Panc1 (cell line): ENCODE results near the gene PSMA8. TPM values are rescaled to one million over a fixed set of nuclear protein-coding genes. Genes with fewer than 3 reads are reported as not detected.

Experiments
- ATAC-seq: fragments of 200-7000 bp; cut with Tn5 transposase; 2 replicates; pipeline ENCODE4 v1.9.1; 2020; ENCODE audit warnings: mild to moderate bottlenecking, moderate library complexity
- BruUV-seq: library from RNA; stranded (reverse); fragments of 400-500 nt; replicated peaks from 2 replicates; lab custom pipeline; 2021; lab: Mats Ljungman, UMichigan
- CTCF ChIA-PET: fragments of 300-600 bp; sonication (Branson Sonifier 250); formaldehyde crosslinking; loops from one replicate; lab custom pipeline; 2022; ENCODE audit warnings: antibody characterized with exemption; lab: Charles Lee
- POLR2A ChIA-PET: fragments of 300-600 bp; sonication (Branson Sonifier 250); formaldehyde crosslinking; loops from one replicate; lab custom pipeline; 2022; ENCODE audit warnings: antibody characterized with exemption; lab: Charles Lee
- DNase-seq: peaks from one replicate; pipeline ENCODE4 v3.0.0-alpha.2; 2010; ENCODE audit warnings: low read depth, low spot score
- H3K27ac ChIP-seq: 2 replicates; pipeline ENCODE4 v1.5.1; 2011; ENCODE audit warnings: mild to moderate bottlenecking, low read length, inconsistent platforms
- H3K27me3 ChIP-seq: fragments of 200-500 bp; sonication (Bioruptor generic); 2 replicates; pipeline ENCODE4 v1.6.0; 2014; ENCODE audit warnings: low read length, inconsistent platforms; ENCODE audit not compliant: control insufficient read depth, insufficient read depth
- H3K36me3 ChIP-seq: fragments of 200-500 bp; sonication (Bioruptor generic); 2 replicates; pipeline ENCODE4 v1.5.1; 2014; ENCODE audit warnings: inconsistent platforms, mild to moderate bottlenecking, low read length, moderate library complexity; ENCODE audit not compliant: control insufficient read depth, insufficient read depth
- H3K4me1 ChIP-seq: 2 replicates; pipeline ENCODE4 v1.5.1; 2011; ENCODE audit warnings: inconsistent platforms, mild to moderate bottlenecking, low read length, moderate library complexity; ENCODE audit not compliant: control insufficient read depth, insufficient read depth
- H3K4me3 ChIP-seq, 2 experiments: 2 replicates each; pipeline ENCODE4 v1.5.1; 2011 to 2012; ENCODE audit warnings: low read depth in 2 of 2, low read length in 2 of 2, mild to moderate bottlenecking in 2 of 2, inconsistent platforms in 1 of 2, moderate library complexity in 1 of 2
- H3K9me3 ChIP-seq: fragments of 200-500 bp; sonication (Bioruptor generic); 2 replicates; pipeline ENCODE4 v1.5.1; 2014; ENCODE audit warnings: low read depth, mild to moderate bottlenecking, inconsistent platforms, low read length, moderate library complexity; ENCODE audit not compliant: control insufficient read depth, insufficient read depth
- CTCF ChIP-seq: fragments of 450-650 bp; IDR thresholded peaks from 2 replicates; pipeline ENCODE4 v1.5.1; 2017; ENCODE audit warnings: mild to moderate bottlenecking
- POLR2AphosphoS5 ChIP-seq: IDR thresholded peaks from 2 replicates; pipeline ENCODE4 v1.6.1; 2012; ENCODE audit warnings: mild to moderate bottlenecking, low read depth, low read length, moderate library complexity
- SIN3A ChIP-seq: IDR thresholded peaks from 2 replicates; pipeline ENCODE4 v1.6.1; 2012; ENCODE audit warnings: low read depth, mild to moderate bottlenecking, low read length, moderate library complexity, borderline replicate concordance; ENCODE audit not compliant: insufficient read depth
- TCF7L2 ChIP-seq: IDR thresholded peaks from 2 replicates; pipeline ENCODE4 v1.6.1; 2011; ENCODE audit warnings: mild to moderate bottlenecking, low read depth, low read length, inconsistent platforms
- in situ Hi-C: cut with HindIII; loops from 2 replicates; pipeline ENCODE4 v1.10.0; 2016; ENCODE audit warnings: low sequenced_read_pairs, low pct_unique_long_range_greater_than_20kb
- intact Hi-C: fragments of 100-400 bp; cut with micrococcal nuclease; formaldehyde crosslinking; loops from one replicate; pipeline ENCODE4 v1.10.0; 2022; ENCODE audit not compliant: unreplicated experiment
- total RNA-seq: library from RNA; stranded (reverse); gene quantifications from one replicate; pipeline ENCODE4 v1.2.1, GENCODE V29; 2021; ENCODE audit not compliant: unreplicated experiment
- TF ChIP-seq, protein P1 (sequence below), 2 experiments: IDR thresholded peaks; 2 replicates each; pipeline ENCODE4 v1.6.1; 2011 to 2012; ENCODE audit warnings: low read depth in 2 of 2, control low read depth in 1 of 2, low read length in 1 of 2, mild to moderate bottlenecking in 1 of 2, moderate library complexity in 1 of 2; ENCODE audit not compliant: insufficient read depth in 1 of 2

The PSMA8 gene
- total RNA-seq, 1 experiment from 2014 or later: not detected

- BruUV-seq: no TSS peak
- CTCF ChIA-PET: no interaction called here
- peaks cover 2% of the 10 kb centered on the region; the same call in 1 of the 2 replicates for H3K27me3 ChIP-seq
- no peak overlapping the region for H3K27ac ChIP-seq
- ATAC-seq (no peak), DNase-seq (no peak)
- intact Hi-C loops (no loop called here), in situ Hi-C loops (no loop called here)
- TF ChIP-seq SIN3A (no peak), CTCF (no peak), TCF7L2 (no peak), POLR2AphosphoS5 (no peak)
- TF ChIP-seq, protein P1, sequence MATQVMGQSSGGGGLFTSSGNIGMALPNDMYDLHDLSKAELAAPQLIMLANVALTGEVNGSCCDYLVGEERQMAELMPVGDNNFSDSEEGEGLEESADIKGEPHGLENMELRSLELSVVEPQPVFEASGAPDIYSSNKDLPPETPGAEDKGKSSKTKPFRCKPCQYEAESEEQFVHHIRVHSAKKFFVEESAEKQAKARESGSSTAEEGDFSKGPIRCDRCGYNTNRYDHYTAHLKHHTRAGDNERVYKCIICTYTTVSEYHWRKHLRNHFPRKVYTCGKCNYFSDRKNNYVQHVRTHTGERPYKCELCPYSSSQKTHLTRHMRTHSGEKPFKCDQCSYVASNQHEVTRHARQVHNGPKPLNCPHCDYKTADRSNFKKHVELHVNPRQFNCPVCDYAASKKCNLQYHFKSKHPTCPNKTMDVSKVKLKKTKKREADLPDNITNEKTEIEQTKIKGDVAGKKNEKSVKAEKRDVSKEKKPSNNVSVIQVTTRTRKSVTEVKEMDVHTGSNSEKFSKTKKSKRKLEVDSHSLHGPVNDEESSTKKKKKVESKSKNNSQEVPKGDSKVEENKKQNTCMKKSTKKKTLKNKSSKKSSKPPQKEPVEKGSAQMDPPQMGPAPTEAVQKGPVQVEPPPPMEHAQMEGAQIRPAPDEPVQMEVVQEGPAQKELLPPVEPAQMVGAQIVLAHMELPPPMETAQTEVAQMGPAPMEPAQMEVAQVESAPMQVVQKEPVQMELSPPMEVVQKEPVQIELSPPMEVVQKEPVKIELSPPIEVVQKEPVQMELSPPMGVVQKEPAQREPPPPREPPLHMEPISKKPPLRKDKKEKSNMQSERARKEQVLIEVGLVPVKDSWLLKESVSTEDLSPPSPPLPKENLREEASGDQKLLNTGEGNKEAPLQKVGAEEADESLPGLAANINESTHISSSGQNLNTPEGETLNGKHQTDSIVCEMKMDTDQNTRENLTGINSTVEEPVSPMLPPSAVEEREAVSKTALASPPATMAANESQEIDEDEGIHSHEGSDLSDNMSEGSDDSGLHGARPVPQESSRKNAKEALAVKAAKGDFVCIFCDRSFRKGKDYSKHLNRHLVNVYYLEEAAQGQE (IDR thresholded peaks at IDR 0.05; ENCODE audit: insufficient read depth in 1 of 2, low read depth in 2 of 2, low read length in 1 of 2): no peak
- H3K4me1 ChIP-seq: no peaks in the 10 kb centered on the region
- H3K9me3 ChIP-seq: no peaks in the 10 kb centered on the region
- H3K36me3 ChIP-seq: no peaks in the 10 kb centered on the region
- POLR2A ChIA-PET: no interaction called here
- no peak overlapping the region for H3K4me3 ChIP-seq
These were observed 47.7 kb downstream of the PSMA8 start for GRCh38 chr18:26181343-26181826.

GRCh38 chr18:26183395-26184112, 49.9 kb downstream of the PSMA8 start:
- no peak for DNase-seq
- TF ChIP-seq TCF7L2 (no peak), POLR2AphosphoS5 (no peak), CTCF (no peak), SIN3A (no peak)
- TF ChIP-seq, protein P1 (IDR thresholded peaks at IDR 0.05; ENCODE audit: insufficient read depth in 1 of 2, low read depth in 2 of 2, low read length in 1 of 2): no peak
- Histone ChIP-seq H3K9me3 (no peaks in the 10 kb centered on the region), H3K4me3 (no peak overlapping the region), H3K27me3 (no peaks in the 10 kb centered on the region), H3K27ac (no peak overlapping the region), H3K36me3 (no peaks in the 10 kb centered on the region), H3K4me1 (no peaks in the 10 kb centered on the region)
- no TSS peak for BruUV-seq
- ATAC-seq: no peak
- POLR2A ChIA-PET: no interaction called here
- intact Hi-C loops: no loop called here
- CTCF ChIA-PET: no interaction called here
- in situ Hi-C loops: no loop called here
